ENCODE measurements around the gene PHLDB1.
A peak's percentile ranks its signal among the peaks of the same experiment; 100 is the strongest.
"Not testable (repeated sequence)": the region's sequence is repeated elsewhere in the genome, so short reads cannot be mapped to it uniquely, and the experiment has no call there.

Gene PHLDB1

GRCh38 chr11:118606157-118606843 is 1.1 kb upstream of the PHLDB1 start:
- no peak for DNase-seq

GRCh38 chr11:118606844-118607228 is 579 bp upstream of the PHLDB1 start:
- DNase-seq, result no peak

GRCh38 chr11:118608360-118609227 is 1.2 kb downstream of the PHLDB1 start:
- no peak for DNase-seq

- DNase-seq, result no peak
These were observed 2.2 kb downstream of the PHLDB1 start for GRCh38 chr11:118609380-118610224.

GRCh38 chr11:118610225-118610772 is 2.9 kb downstream of the PHLDB1 start:
- no peak for DNase-seq

GRCh38 chr11:118610773-118611432 is 3.5 kb downstream of the PHLDB1 start:
- DNase-seq, result no peak

- DNase-seq, result not testable (repeated sequence)
These were observed 4.0 kb downstream of the PHLDB1 start for GRCh38 chr11:118611433-118611795.

GRCh38 chr11:118612378-118612777 is 5.0 kb downstream of the PHLDB1 start:
- no peak for DNase-seq

GRCh38 chr11:118614511-118614910 is 7.1 kb downstream of the PHLDB1 start:
- DNase-seq, result no peak

GRCh38 chr11:118615282-118615975 is 8.0 kb downstream of the PHLDB1 start:
- no peak for DNase-seq

GRCh38 chr11:118615976-118616371 is 8.6 kb downstream of the PHLDB1 start:
- DNase-seq, result no peak

GRCh38 chr11:118618115-118618990 is 10.9 kb downstream of the PHLDB1 start:
- no peak for DNase-seq

- DNase-seq, result no peak
These were observed 11.6 kb downstream of the PHLDB1 start for GRCh38 chr11:118618991-118619375.

- no peak for DNase-seq
These were observed 12.2 kb downstream of the PHLDB1 start for GRCh38 chr11:118619444-118620197.

- DNase-seq, result no peak
These were observed 13.2 kb downstream of the PHLDB1 start for GRCh38 chr11:118620529-118621070.

GRCh38 chr11:118621071-118621783 is 13.8 kb downstream of the PHLDB1 start:
- DNase-seq, result peak; percentile 57

GRCh38 chr11:118621784-118622375 is 14.5 kb downstream of the PHLDB1 start:
- DNase-seq, result no peak
